ENCODE data around the gene PCSK5.

The PCSK5 gene

GRCh38 chr9:75990576-75991304 lies 100.3 kb downstream of the PCSK5 start:
- intact Hi-C loops (cut with DNase I): no loop called here
- DNase-seq: no peak

GRCh38 chr9:75992482-75993206 lies 102.2 kb downstream of the PCSK5 start:
- intact Hi-C loops (cut with DNase I): no loop called here
- no peak for DNase-seq

GRCh38 chr9:75993434-75993833 lies 103.0 kb downstream of the PCSK5 start:
- intact Hi-C loops (cut with DNase I): no loop called here
- no peak for DNase-seq

- intact Hi-C loops (cut with DNase I): no loop called here
- DNase-seq: no peak
Observed at GRCh38 chr9:75995066-75995465, 104.6 kb downstream of the PCSK5 start.

GRCh38 chr9:75996726-75997125 lies 106.3 kb downstream of the PCSK5 start:
- no peak for DNase-seq
- intact Hi-C loops (cut with DNase I): no loop called here

- DNase-seq: no peak
- intact Hi-C loops (cut with DNase I): no loop called here
Observed at GRCh38 chr9:75997206-75997605, 106.7 kb downstream of the PCSK5 start.

- intact Hi-C loops (cut with DNase I): no loop called here
- no peak for DNase-seq
Observed at GRCh38 chr9:75998096-75998780, 107.8 kb downstream of the PCSK5 start.

- intact Hi-C loops (cut with DNase I): no loop called here
- DNase-seq: no peak
Observed at GRCh38 chr9:76001459-76001858, 111.0 kb downstream of the PCSK5 start.

- intact Hi-C loops (cut with DNase I): no loop called here
- DNase-seq: no peak
Observed at GRCh38 chr9:76003041-76003440, 112.6 kb downstream of the PCSK5 start.

- intact Hi-C loops (cut with DNase I): no loop called here
- DNase-seq: no peak
Observed at GRCh38 chr9:76004526-76004925, 114.1 kb downstream of the PCSK5 start.

- intact Hi-C loops (cut with DNase I): no loop called here
Observed at GRCh38 chr9:76007935-76008334, 117.5 kb downstream of the PCSK5 start.

GRCh38 chr9:76013809-76014208 lies 123.3 kb downstream of the PCSK5 start:
- intact Hi-C loops (cut with DNase I): no loop called here
- no peak for DNase-seq

More at GRCh38 chr9:76007935-76008334, 117.5 kb downstream of the PCSK5 start:
- DNase-seq: no peak

GRCh38 chr9:76018235-76018634 lies 127.8 kb downstream of the PCSK5 start:
- intact Hi-C loops (cut with DNase I): no loop called here
- DNase-seq: no peak

- DNase-seq: no peak
- intact Hi-C loops (cut with DNase I): no loop called here
Observed at GRCh38 chr9:76018761-76019160, 128.3 kb downstream of the PCSK5 start.

GRCh38 chr9:76020652-76021051 lies 130.2 kb downstream of the PCSK5 start:
- intact Hi-C loops (cut with DNase I): no loop called here
- DNase-seq: no peak

- intact Hi-C loops (cut with DNase I): no loop called here
- DNase-seq: no peak
Observed at GRCh38 chr9:76022317-76022716, 131.8 kb downstream of the PCSK5 start.

GRCh38 chr9:76023715-76024195 lies 133.3 kb downstream of the PCSK5 start:
- no peak for DNase-seq
- intact Hi-C loops (cut with DNase I): no loop called here

GRCh38 chr9:76025286-76025685 lies 134.8 kb downstream of the PCSK5 start:
- DNase-seq: no peak
- intact Hi-C loops (cut with DNase I): no loop called here

- intact Hi-C loops (cut with DNase I): no loop called here
- no peak for DNase-seq
Observed at GRCh38 chr9:76026796-76027195, 136.3 kb downstream of the PCSK5 start.

- intact Hi-C loops (cut with DNase I): no loop called here
- no peak for DNase-seq
Observed at GRCh38 chr9:76027416-76027815, 136.9 kb downstream of the PCSK5 start.

Data from head of caudate nucleus (tissue), 42 donors.